Cardiac septum (tissue), 1 donor: ENCODE results near the gene ARID5B. TPM values are rescaled to one million over a fixed set of nuclear protein-coding genes. Genes with fewer than 3 reads are reported as not detected.

Experiments used
- DNase-seq: peaks from one replicate; pipeline ENCODE4 v3.0.0-alpha.2; 2020; ENCODE audit warnings: low spot score
- intact Hi-C: fragments of 100-400 bp; cut with DNase I; formaldehyde crosslinking; loops from one replicate; pipeline ENCODE4 v1.14.0; 2022
- total RNA-seq: library from RNA; stranded (reverse); fragmentation: NEBNext Ultra II Directional; extraction: Animal tissue kit (Norgen Biotek cat#: 25700); gene quantifications from one replicate; pipeline ENCODE4 v1.2.1, GENCODE V29; 2021
- donor health status: DM: no; HTN: no; CAD: no.

The ARID5B gene
- total RNA-seq, 1 donor from 2014 or later = 25.2 TPM

- DNase-seq = no peak
Measured at GRCh38 chr10:61878740-61879068, 22.8 kb upstream of the ARID5B start.

GRCh38 chr10:61882621-61883370 lies 18.7 kb upstream of the ARID5B start:
- intact Hi-C loops = no loop called here
- no peak for DNase-seq

More at GRCh38 chr10:61878740-61879068, 22.8 kb upstream of the ARID5B start:
- intact Hi-C loops = no loop called here

- intact Hi-C loops = no loop called here
- no peak for DNase-seq
Measured at GRCh38 chr10:61883371-61884025, 18.0 kb upstream of the ARID5B start.

- DNase-seq = no peak
- intact Hi-C loops = no loop called here
Measured at GRCh38 chr10:61887772-61888171, 13.7 kb upstream of the ARID5B start.

- intact Hi-C loops = no loop called here
- DNase-seq = no peak
Measured at GRCh38 chr10:61888744-61889143, 12.8 kb upstream of the ARID5B start.

GRCh38 chr10:61890430-61890829 lies 11.1 kb upstream of the ARID5B start:
- no peak for DNase-seq
- intact Hi-C loops = no loop called here

- intact Hi-C loops = no loop called here
- DNase-seq = no peak
Measured at GRCh38 chr10:61890881-61891409, 10.6 kb upstream of the ARID5B start.

- DNase-seq = no peak
- intact Hi-C loops = no loop called here
Measured at GRCh38 chr10:61891906-61892585, 9.5 kb upstream of the ARID5B start.

GRCh38 chr10:61892961-61893360 lies 8.5 kb upstream of the ARID5B start:
- no peak for DNase-seq
- intact Hi-C loops = no loop called here

- no peak for DNase-seq
- intact Hi-C loops = no loop called here
Measured at GRCh38 chr10:61894133-61894532, 7.4 kb upstream of the ARID5B start.

GRCh38 chr10:61895898-61896600 lies 5.5 kb upstream of the ARID5B start:
- intact Hi-C loops = loop anchor here (2.0 kb wide), 1 partner anchor 143 kb away; no protein-coding TSS in a partner anchor
- DNase-seq = no peak

GRCh38 chr10:61896854-61897661 lies 4.4 kb upstream of the ARID5B start:
- no peak for DNase-seq
- intact Hi-C loops = loop anchor here (2.0 kb wide), 1 partner anchor 142 kb away; no protein-coding TSS in a partner anchor

- DNase-seq = no peak
Measured at GRCh38 chr10:61897671-61898434, 3.6 kb upstream of the ARID5B start.

GRCh38 chr10:61898435-61898778 lies 3.1 kb upstream of the ARID5B start:
- no peak for DNase-seq
- intact Hi-C loops = no loop called here

More at GRCh38 chr10:61897671-61898434, 3.6 kb upstream of the ARID5B start:
- intact Hi-C loops = loop anchor here (2.0 kb wide), 1 partner anchor 141 kb away; no protein-coding TSS in a partner anchor

- no peak for DNase-seq
Measured at GRCh38 chr10:61899069-61899531, 2.4 kb upstream of the ARID5B start.

GRCh38 chr10:61899663-61899996 lies 1.9 kb upstream of the ARID5B start:
- intact Hi-C loops = no loop called here
- no peak for DNase-seq

More at GRCh38 chr10:61899069-61899531, 2.4 kb upstream of the ARID5B start:
- intact Hi-C loops = no loop called here

- no peak for DNase-seq
- intact Hi-C loops = loop anchor here (5.0 kb wide), 4 partner anchors 42 to 342 kb away; no protein-coding TSS in a partner anchor
Measured at GRCh38 chr10:61899997-61900828, 1.3 kb upstream of the ARID5B start.
